Ectodermal cell (in vitro differentiated cells): ENCODE results near the gene DICER1.

Experiments
- H3K27ac ChIP-seq: 2 replicates; pipeline ENCODE4 v1.7.0; 2013; ENCODE audit warnings: mild to moderate bottlenecking, low read depth, low read length; ENCODE audit not compliant: insufficient read depth, poor library complexity, severe bottlenecking
- H3K27me3 ChIP-seq: 2 replicates; pipeline ENCODE4 v1.7.0; 2013; ENCODE audit warnings: mild to moderate bottlenecking, low read length; ENCODE audit not compliant: insufficient read depth, control insufficient read depth, poor library complexity, severe bottlenecking
- H3K36me3 ChIP-seq: one replicate; pipeline ENCODE4 v1.7.0; 2013; ENCODE audit warnings: low read length; ENCODE audit not compliant: control insufficient read depth, insufficient read depth
- H3K4me1 ChIP-seq: one replicate; pipeline ENCODE4 v1.7.0; 2013; ENCODE audit warnings: low read length; ENCODE audit not compliant: control insufficient read depth, insufficient read depth
- H3K4me3 ChIP-seq: 2 replicates; pipeline ENCODE4 v1.7.0; 2013; ENCODE audit warnings: low read depth, low read length, control low read depth; ENCODE audit not compliant: insufficient read depth
- H3K9me3 ChIP-seq: 2 replicates; pipeline ENCODE4 v1.7.0; 2013; ENCODE audit warnings: mild to moderate bottlenecking, low read length, moderate library complexity; ENCODE audit not compliant: control insufficient read depth
- WGBS, 2 experiments: methylation state at CpG; one replicate each; pipeline ENCODE4 v1.1.7; 2013; ENCODE audit warnings: missing lambda C conversion rate in 2 of 2; 5-methylcytosine and 5-hydroxymethylcytosine counted together

The DICER1 gene

GRCh38 chr14:95054346-95055280 is 102.7 kb downstream of the DICER1 start:
- WGBS, 2 experiments: 90 to 91% methylated on average over 23 of the region's 23 CpGs
- H3K36me3 ChIP-seq: no peaks in the 10 kb centered on the region
- no peak overlapping the region for H3K27ac ChIP-seq

GRCh38 chr14:95052016-95052585 is 105.2 kb downstream of the DICER1 start:
- no peak overlapping the region for H3K4me3 ChIP-seq
- no peaks in the 10 kb centered on the region for H3K36me3 ChIP-seq
- 73 to 75% methylated on average over 14 of the region's 14 CpGs for WGBS, 2 experiments
- H3K9me3 ChIP-seq: no peaks in the 10 kb centered on the region
- H3K27ac ChIP-seq: no peak overlapping the region
- peaks cover 44% of the 10 kb centered on the region for H3K27me3 ChIP-seq
- no peaks in the 10 kb centered on the region for H3K4me1 ChIP-seq

More at GRCh38 chr14:95054346-95055280, 102.7 kb downstream of the DICER1 start:
- no peaks in the 10 kb centered on the region for H3K9me3 ChIP-seq
- no peaks in the 10 kb centered on the region for H3K4me1 ChIP-seq
- H3K27me3 ChIP-seq: peaks cover 19% of the 10 kb centered on the region
- H3K4me3 ChIP-seq: no peak overlapping the region

- peaks cover 66% of the 10 kb centered on the region for H3K27me3 ChIP-seq
- no peak overlapping the region for H3K4me3 ChIP-seq
- H3K36me3 ChIP-seq: no peaks in the 10 kb centered on the region
- peaks cover 7% of the 10 kb centered on the region for H3K4me1 ChIP-seq
- no peaks in the 10 kb centered on the region for H3K9me3 ChIP-seq
- H3K27ac ChIP-seq: no peak overlapping the region
Observed at GRCh38 chr14:95049952-95050351, 107.4 kb downstream of the DICER1 start.

- 81 to 85% methylated on average over 10 of the region's 10 CpGs for WGBS, 2 experiments
- no peak overlapping the region for H3K4me3 ChIP-seq
- no peak overlapping the region for H3K27ac ChIP-seq
- H3K9me3 ChIP-seq: no peaks in the 10 kb centered on the region
- peaks cover 12% of the 10 kb centered on the region for H3K4me1 ChIP-seq
- no peaks in the 10 kb centered on the region for H3K36me3 ChIP-seq
- H3K27me3 ChIP-seq: peaks cover 77% of the 10 kb centered on the region
Observed at GRCh38 chr14:95048771-95049312, 108.5 kb downstream of the DICER1 start.

- Histone ChIP-seq H3K4me1 (peaks cover 12% of the 10 kb centered on the region), H3K27ac (no peak overlapping the region), H3K27me3 (peaks cover 88% of the 10 kb centered on the region), H3K36me3 (no peaks in the 10 kb centered on the region), H3K9me3 (no peaks in the 10 kb centered on the region), H3K4me3 (no peak overlapping the region)
- WGBS, 2 experiments: 94 to 95% methylated on average over 7 of the region's 7 CpGs
Observed at GRCh38 chr14:95047754-95048153, 109.6 kb downstream of the DICER1 start.

- Histone ChIP-seq H3K27ac (no peak overlapping the region), H3K4me3 (no peak overlapping the region), H3K36me3 (no peaks in the 10 kb centered on the region), H3K4me1 (peaks cover 12% of the 10 kb centered on the region), H3K27me3 (peaks cover 95% of the 10 kb centered on the region), H3K9me3 (no peaks in the 10 kb centered on the region)
- WGBS, 2 experiments: 91 to 92% methylated on average over 26 to 28 of the region's 28 CpGs
Observed at GRCh38 chr14:95046711-95047681, 110.3 kb downstream of the DICER1 start.

GRCh38 chr14:95045836-95046430 is 111.4 kb downstream of the DICER1 start:
- H3K27me3 ChIP-seq: peaks cover 100% of the 10 kb centered on the region
- H3K36me3 ChIP-seq: no peaks in the 10 kb centered on the region
- H3K27ac ChIP-seq: no peak overlapping the region
- 90 to 91% methylated on average over 15 of the region's 15 CpGs for WGBS, 2 experiments
- H3K4me1 ChIP-seq: peaks cover 12% of the 10 kb centered on the region
- H3K4me3 ChIP-seq: no peak overlapping the region
- no peaks in the 10 kb centered on the region for H3K9me3 ChIP-seq

DNA sequence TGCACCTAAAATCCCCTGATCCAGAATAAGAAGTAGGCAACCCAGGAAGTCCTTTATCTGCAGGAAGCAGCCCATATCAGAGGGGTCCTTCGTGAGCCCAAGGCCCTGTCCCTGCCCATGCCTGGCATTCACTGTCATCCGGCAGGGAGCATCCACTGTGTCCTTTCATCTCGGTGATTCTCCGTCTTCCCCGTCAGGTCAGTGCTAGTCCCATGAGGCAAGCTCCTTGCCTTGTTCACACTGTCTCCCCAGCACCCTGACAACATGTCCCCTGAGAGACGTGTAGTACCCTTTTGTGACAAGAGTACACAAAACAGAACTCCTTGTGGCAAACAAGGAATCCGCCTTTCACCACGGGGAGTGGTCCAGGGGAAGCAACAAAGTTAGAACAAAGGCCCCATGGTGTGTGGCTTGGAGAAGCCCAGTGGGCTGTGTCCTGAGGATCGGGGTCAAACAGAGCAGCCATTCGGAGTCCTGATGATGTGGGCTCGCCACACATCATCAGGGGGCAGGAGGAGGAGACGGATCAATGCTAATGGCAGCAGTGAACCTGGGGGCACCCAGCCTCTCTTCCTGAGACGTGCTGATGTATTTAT is 112.1 kb downstream of the DICER1 start:
- no peaks in the 10 kb centered on the region for H3K9me3 ChIP-seq
- 19 to 25% methylated on average over 13 of the region's 13 CpGs for WGBS, 2 experiments
- H3K27ac ChIP-seq: no peak overlapping the region
- peaks cover 100% of the 10 kb centered on the region for H3K27me3 ChIP-seq
- H3K36me3 ChIP-seq: no peaks in the 10 kb centered on the region
- H3K4me3 ChIP-seq: no peak overlapping the region
- H3K4me1 ChIP-seq: peaks cover 12% of the 10 kb centered on the region

GRCh38 chr14:95044463-95045105 is 112.7 kb downstream of the DICER1 start:
- Histone ChIP-seq H3K9me3 (no peaks in the 10 kb centered on the region), H3K27ac (no peak overlapping the region), H3K27me3 (peaks cover 100% of the 10 kb centered on the region), H3K36me3 (no peaks in the 10 kb centered on the region), H3K4me1 (peaks cover 12% of the 10 kb centered on the region), H3K4me3 (no peak overlapping the region)
- 77 to 79% methylated on average over 17 of the region's 17 CpGs for WGBS, 2 experiments
